Ishikawa (cell line): ENCODE data around the gene SH3D21.

ENCODE experiments used
- CREB1 ChIP-seq: IDR thresholded peaks from 2 replicates; pipeline ENCODE4 v1.6.1; 2012; ENCODE audit warnings: low read depth
- EGR1 ChIP-seq: IDR thresholded peaks from 2 replicates; pipeline ENCODE4 v1.6.1; 2012
- EP300 ChIP-seq: IDR thresholded peaks from 2 replicates; pipeline ENCODE4 v1.6.1; 2012; ENCODE audit warnings: borderline replicate concordance
- FOXM1 ChIP-seq: IDR thresholded peaks from 2 replicates; pipeline ENCODE4 v1.6.1; 2012; ENCODE audit warnings: low read depth, borderline replicate concordance
- NFIC ChIP-seq: IDR thresholded peaks from 2 replicates; pipeline ENCODE4 v1.6.1; 2012
- RAD21 ChIP-seq: IDR thresholded peaks from 2 replicates; pipeline ENCODE4 v1.6.1; 2012; ENCODE audit warnings: low read depth
- TAF1 ChIP-seq: IDR thresholded peaks from 2 replicates; pipeline ENCODE4 v1.6.1; 2012; ENCODE audit warnings: low read depth, mild to moderate bottlenecking
- TCF12 ChIP-seq: IDR thresholded peaks from 2 replicates; pipeline ENCODE4 v1.6.1; 2012; ENCODE audit warnings: low read depth
- TEAD4 ChIP-seq: IDR thresholded peaks from 2 replicates; pipeline ENCODE4 v1.6.1; 2012
- YY1 ChIP-seq: IDR thresholded peaks from 2 replicates; pipeline ENCODE4 v1.6.1; 2012; ENCODE audit warnings: low read depth
- ZBTB7A ChIP-seq: IDR thresholded peaks from 2 replicates; pipeline ENCODE4 v1.6.1; 2012; ENCODE audit warnings: low read depth
- TF ChIP-seq, protein P1 (sequence below): IDR thresholded peaks from 2 replicates; pipeline ENCODE4 v1.6.1; 2012; ENCODE audit warnings: low read depth, mild to moderate bottlenecking
- TF ChIP-seq, protein P2 (sequence below): IDR thresholded peaks from 2 replicates; pipeline ENCODE4 v1.6.1; 2012
- TF ChIP-seq, protein P3 (sequence below): IDR thresholded peaks from 2 replicates; pipeline ENCODE4 v1.6.1; 2012

DNA sequence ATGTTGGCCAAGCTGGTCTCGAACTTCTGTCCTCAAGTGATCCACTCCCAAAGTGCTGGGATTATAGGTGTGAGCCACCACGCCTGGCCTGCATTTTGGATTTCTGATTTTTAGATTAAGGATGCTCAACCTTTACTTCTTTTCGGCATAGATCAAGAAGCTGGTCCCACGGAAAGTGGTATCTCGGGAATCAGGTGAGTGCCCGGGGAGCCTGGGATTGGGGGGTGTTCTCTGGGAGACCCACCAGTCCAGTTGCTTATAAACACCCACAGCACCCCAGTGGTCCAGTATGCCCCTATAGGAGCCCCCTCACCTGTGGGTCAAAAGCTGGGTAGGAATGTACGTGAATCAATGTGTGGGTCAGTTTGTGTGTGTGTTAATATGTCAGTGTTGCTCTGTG is 3.2 kb downstream of the SH3D21 start:
- TF ChIP-seq, protein P1, sequence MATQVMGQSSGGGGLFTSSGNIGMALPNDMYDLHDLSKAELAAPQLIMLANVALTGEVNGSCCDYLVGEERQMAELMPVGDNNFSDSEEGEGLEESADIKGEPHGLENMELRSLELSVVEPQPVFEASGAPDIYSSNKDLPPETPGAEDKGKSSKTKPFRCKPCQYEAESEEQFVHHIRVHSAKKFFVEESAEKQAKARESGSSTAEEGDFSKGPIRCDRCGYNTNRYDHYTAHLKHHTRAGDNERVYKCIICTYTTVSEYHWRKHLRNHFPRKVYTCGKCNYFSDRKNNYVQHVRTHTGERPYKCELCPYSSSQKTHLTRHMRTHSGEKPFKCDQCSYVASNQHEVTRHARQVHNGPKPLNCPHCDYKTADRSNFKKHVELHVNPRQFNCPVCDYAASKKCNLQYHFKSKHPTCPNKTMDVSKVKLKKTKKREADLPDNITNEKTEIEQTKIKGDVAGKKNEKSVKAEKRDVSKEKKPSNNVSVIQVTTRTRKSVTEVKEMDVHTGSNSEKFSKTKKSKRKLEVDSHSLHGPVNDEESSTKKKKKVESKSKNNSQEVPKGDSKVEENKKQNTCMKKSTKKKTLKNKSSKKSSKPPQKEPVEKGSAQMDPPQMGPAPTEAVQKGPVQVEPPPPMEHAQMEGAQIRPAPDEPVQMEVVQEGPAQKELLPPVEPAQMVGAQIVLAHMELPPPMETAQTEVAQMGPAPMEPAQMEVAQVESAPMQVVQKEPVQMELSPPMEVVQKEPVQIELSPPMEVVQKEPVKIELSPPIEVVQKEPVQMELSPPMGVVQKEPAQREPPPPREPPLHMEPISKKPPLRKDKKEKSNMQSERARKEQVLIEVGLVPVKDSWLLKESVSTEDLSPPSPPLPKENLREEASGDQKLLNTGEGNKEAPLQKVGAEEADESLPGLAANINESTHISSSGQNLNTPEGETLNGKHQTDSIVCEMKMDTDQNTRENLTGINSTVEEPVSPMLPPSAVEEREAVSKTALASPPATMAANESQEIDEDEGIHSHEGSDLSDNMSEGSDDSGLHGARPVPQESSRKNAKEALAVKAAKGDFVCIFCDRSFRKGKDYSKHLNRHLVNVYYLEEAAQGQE = no peak
- TF ChIP-seq RAD21 (no peak), TEAD4 (no peak), YY1 (no peak), TCF12 (no peak), TAF1 (no peak), EP300 (no peak), ZBTB7A (no peak), EGR1 (no peak), NFIC (no peak), FOXM1 (no peak), CREB1 (no peak)
- TF ChIP-seq, protein P2, sequence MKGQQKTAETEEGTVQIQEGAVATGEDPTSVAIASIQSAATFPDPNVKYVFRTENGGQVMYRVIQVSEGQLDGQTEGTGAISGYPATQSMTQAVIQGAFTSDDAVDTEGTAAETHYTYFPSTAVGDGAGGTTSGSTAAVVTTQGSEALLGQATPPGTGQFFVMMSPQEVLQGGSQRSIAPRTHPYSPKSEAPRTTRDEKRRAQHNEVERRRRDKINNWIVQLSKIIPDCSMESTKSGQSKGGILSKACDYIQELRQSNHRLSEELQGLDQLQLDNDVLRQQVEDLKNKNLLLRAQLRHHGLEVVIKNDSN = no peak
- TF ChIP-seq, protein P3, sequence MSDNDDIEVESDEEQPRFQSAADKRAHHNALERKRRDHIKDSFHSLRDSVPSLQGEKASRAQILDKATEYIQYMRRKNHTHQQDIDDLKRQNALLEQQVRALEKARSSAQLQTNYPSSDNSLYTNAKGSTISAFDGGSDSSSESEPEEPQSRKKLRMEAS = no peak
